ENCODE data around the gene EXOC7. TPM values are rescaled to one million over a fixed set of nuclear protein-coding genes. Genes with fewer than 3 reads are reported as not detected.

EXOC7 gene
- total RNA-seq, 1 experiment from 2014 or later, result 126 TPM

- ATAC-seq, result peak; percentile 69
- DNase-seq (ENCODE audit: low spot score), result peak; percentile 68
- Mint-ChIP-seq H3K36me3 (no peaks in the 10 kb centered on the region), H3K27me3 (ENCODE audit: low read depth) (peaks cover 3% of the 10 kb centered on the region), H3K4me1 (peaks cover 35% of the 10 kb centered on the region), H3K9me3 (no peaks in the 10 kb centered on the region), H3K27ac (no peak overlapping the region), H3K4me3 (no peak overlapping the region)
- TF ChIP-seq ZNF232 (CRISPR knock-in tag; IDR thresholded peaks at IDR 0.05) (no peak), FOXP4 (CRISPR knock-in tag; IDR thresholded peaks at IDR 0.05) (no peak), MYBL2 (CRISPR knock-in tag; IDR thresholded peaks at IDR 0.05) (no peak), JUN (CRISPR knock-in tag; IDR thresholded peaks at IDR 0.05) (no peak), CTCF (IDR thresholded peaks at IDR 0.05) (0 out of 2 replicates have a peak, but pooled peaks have one; percentile 36), FOXP1 (CRISPR knock-in tag; IDR thresholded peaks at IDR 0.05; ENCODE audit: borderline replicate concordance) (0 out of 2 replicates have a peak, but pooled peaks have one; percentile 0), ZBTB21 (CRISPR knock-in tag; IDR thresholded peaks at IDR 0.05; ENCODE audit: borderline replicate concordance) (no peak), USF2 (CRISPR knock-in tag; IDR thresholded peaks at IDR 0.05) (no peak), ZMAT4 (CRISPR knock-in tag; IDR thresholded peaks at IDR 0.05) (no peak), ZNF138 (CRISPR knock-in tag; conservative IDR thresholded peaks at IDR 0.05) (no peak), AR (CRISPR knock-in tag; IDR thresholded peaks at IDR 0.05) (no peak), OVOL2 (CRISPR knock-in tag; IDR thresholded peaks at IDR 0.05; ENCODE audit: borderline replicate concordance) (no peak)
- POLR2A ChIA-PET, result interaction anchor here (0.6 to 1.0 kb wide), 5 partner anchors 8 to 47 kb away, joined by 3 to 4 read pairs (median 4); partner anchors contain the start of gene FOXJ1
- CTCF ChIA-PET, result interaction anchor here (0.6 to 10.4 kb wide), 37 partner anchors 10 to 844 kb away, joined by 3 to 176 read pairs (median 4); partner anchors contain the start of genes CDK3, FOXJ1, GALR2 and RNF157
These were observed 21.2 kb upstream of the EXOC7 start for GRCh38 chr17:76124582-76125390.

- DNase-seq (ENCODE audit: low spot score) (no peak), ATAC-seq (no peak)
- Mint-ChIP-seq H3K4me3 (no peak overlapping the region), H3K27ac (no peak overlapping the region), H3K36me3 (no peaks in the 10 kb centered on the region), H3K9me3 (no peaks in the 10 kb centered on the region), H3K4me1 (peaks cover 43% of the 10 kb centered on the region), H3K27me3 (ENCODE audit: low read depth) (peaks cover 3% of the 10 kb centered on the region)
- POLR2A ChIA-PET, result interaction anchor here (0.6 to 1.0 kb wide), 3 partner anchors 9 to 415 kb away, joined by 4 read pairs; no protein-coding TSS in a partner anchor
- CTCF ChIA-PET, result interaction anchor here (0.6 to 10.4 kb wide), 16 partner anchors 10 to 584 kb away, joined by 3 to 176 read pairs (median 4); partner anchors contain the start of genes FOXJ1, RNF157 and SPHK1
- TF ChIP-seq FOXJ3 (CRISPR knock-in tag; IDR thresholded peaks at IDR 0.05; ENCODE audit: borderline replicate concordance) (no peak), TEAD4 (CRISPR knock-in tag; IDR thresholded peaks at IDR 0.05) (no peak), FOXP1 (CRISPR knock-in tag; IDR thresholded peaks at IDR 0.05; ENCODE audit: borderline replicate concordance) (peak; percentile 28; the same call in 1 of the 2 replicates)
These were observed 20.4 kb upstream of the EXOC7 start for GRCh38 chr17:76123749-76124581.

Data from WTC11 (cell line).